IPS-20b (cell line): ENCODE measurements around the gene ZNF324B.
"Not testable (repeated sequence)": the region's sequence is repeated elsewhere in the genome, so short reads cannot be mapped to it uniquely, and the experiment has no call there.

Experiments
- H3K27ac ChIP-seq: one replicate; pipeline ENCODE4 v1.5.1; 2013; ENCODE audit warnings: low read length
- H3K27me3 ChIP-seq: 2 replicates; pipeline ENCODE4 v1.6.1; 2013; ENCODE audit warnings: mild to moderate bottlenecking, low read length, inconsistent platforms; ENCODE audit not compliant: insufficient read depth
- H3K36me3 ChIP-seq: 2 replicates; pipeline ENCODE4 v1.6.1; 2013; ENCODE audit warnings: low read depth, mild to moderate bottlenecking, inconsistent platforms, low read length, moderate library complexity; ENCODE audit not compliant: insufficient read depth
- H3K4me1 ChIP-seq: 2 replicates; pipeline ENCODE4 v1.6.1; 2013; ENCODE audit warnings: mild to moderate bottlenecking, control low read depth, inconsistent platforms, low read length, moderate library complexity; ENCODE audit not compliant: insufficient read depth
- H3K4me3 ChIP-seq: 2 replicates; pipeline ENCODE4 v1.5.1; 2013; ENCODE audit warnings: mild to moderate bottlenecking, low read length, inconsistent platforms
- H3K9ac ChIP-seq: 2 replicates; pipeline ENCODE4 v1.6.1; 2013; ENCODE audit warnings: low read depth, mild to moderate bottlenecking, inconsistent platforms, low read length, moderate library complexity
- H3K9me3 ChIP-seq: 2 replicates; pipeline ENCODE4 v1.6.1; 2013; ENCODE audit warnings: mild to moderate bottlenecking, low read depth, low read length, inconsistent platforms; ENCODE audit not compliant: insufficient read depth

The ZNF324B gene

GRCh38 chr19:58475714-58476497 lies 24.5 kb downstream of the ZNF324B start, which contains the start of gene ZNF446:
TSS of gene ZNF446 (plus strand) at chr19:58476352. CDS start at chr19:58477219, 867 bp downstream.
- Histone ChIP-seq H3K36me3 (peaks cover 13% of the 10 kb centered on the region), H3K27me3 (peaks cover 9% of the 10 kb centered on the region; the same call in 1 of the 2 replicates), H3K4me1 (peaks cover 2% of the 10 kb centered on the region; the same call in 1 of the 2 replicates), H3K27ac (peak within 1 kb of the TSS; percentile 35), H3K4me3 (peak within 1 kb of the TSS; percentile 86), H3K9me3 (no peaks in the 10 kb centered on the region), H3K9ac (peak within 1 kb of the TSS; percentile 89)

- peak overlapping the region; percentile 89 for H3K9ac ChIP-seq
- H3K4me3 ChIP-seq: peak overlapping the region; percentile 86
- H3K27ac ChIP-seq: no peak overlapping the region
- H3K4me1 ChIP-seq: peaks cover 2% of the 10 kb centered on the region; the same call in 1 of the 2 replicates
- H3K36me3 ChIP-seq: peaks cover 16% of the 10 kb centered on the region
- peaks cover 9% of the 10 kb centered on the region; the same call in 1 of the 2 replicates for H3K27me3 ChIP-seq
- H3K9me3 ChIP-seq: no peaks in the 10 kb centered on the region
These were observed 25.1 kb downstream of the ZNF324B start for GRCh38 chr19:58476498-58477015.

- H3K9ac ChIP-seq: 0 out of 2 replicates have a peak overlapping the region, but pooled peaks have one; percentile 89
- H3K36me3 ChIP-seq: peaks cover 12% of the 10 kb centered on the region
- H3K27ac ChIP-seq: no peak overlapping the region
- peaks cover 9% of the 10 kb centered on the region; the same call in 1 of the 2 replicates for H3K27me3 ChIP-seq
- H3K9me3 ChIP-seq: no peaks in the 10 kb centered on the region
- H3K4me3 ChIP-seq: peak overlapping the region; percentile 86
- peaks cover 2% of the 10 kb centered on the region; the same call in 1 of the 2 replicates for H3K4me1 ChIP-seq
These were observed 25.7 kb downstream of the ZNF324B start for GRCh38 chr19:58477130-58477529.

GRCh38 chr19:58477871-58478270 lies 26.4 kb downstream of the ZNF324B start:
- peaks cover 9% of the 10 kb centered on the region; the same call in 1 of the 2 replicates for H3K27me3 ChIP-seq
- H3K4me1 ChIP-seq: peaks cover 2% of the 10 kb centered on the region; the same call in 1 of the 2 replicates
- peaks cover 5% of the 10 kb centered on the region for H3K36me3 ChIP-seq
- no peak overlapping the region for H3K9ac ChIP-seq
- no peak overlapping the region for H3K4me3 ChIP-seq
- no peaks in the 10 kb centered on the region for H3K9me3 ChIP-seq
- no peak overlapping the region for H3K27ac ChIP-seq

GRCh38 chr19:58479303-58479702 lies 27.9 kb downstream of the ZNF324B start:
- Histone ChIP-seq H3K9ac (no peak overlapping the region), H3K36me3 (peaks cover 3% of the 10 kb centered on the region; the same call in 1 of the 2 replicates), H3K4me3 (no peak overlapping the region), H3K27me3 (0 out of 2 replicates have a peak, but pooled peaks cover 9% of the 10 kb centered on the region), H3K4me1 (peaks cover 2% of the 10 kb centered on the region; the same call in 1 of the 2 replicates), H3K27ac (no peak overlapping the region), H3K9me3 (no peaks in the 10 kb centered on the region)

- no peak overlapping the region for H3K9ac ChIP-seq
- no peak overlapping the region for H3K4me3 ChIP-seq
- H3K4me1 ChIP-seq: peaks cover 2% of the 10 kb centered on the region; the same call in 1 of the 2 replicates
- H3K27me3 ChIP-seq: 0 out of 2 replicates have a peak, but pooled peaks cover 9% of the 10 kb centered on the region
- H3K36me3 ChIP-seq: peaks cover 3% of the 10 kb centered on the region; the same call in 1 of the 2 replicates
- H3K27ac ChIP-seq: no peak overlapping the region
- H3K9me3 ChIP-seq: no peaks in the 10 kb centered on the region
These were observed 28.5 kb downstream of the ZNF324B start for GRCh38 chr19:58479736-58480480.

GRCh38 chr19:58480481-58480830 lies 29.0 kb downstream of the ZNF324B start:
- H3K4me1 ChIP-seq: 0 out of 2 replicates have a peak, but pooled peaks cover 2% of the 10 kb centered on the region
- H3K9me3 ChIP-seq: no peaks in the 10 kb centered on the region
- H3K36me3 ChIP-seq: peaks cover 3% of the 10 kb centered on the region; the same call in 1 of the 2 replicates
- no peak overlapping the region for H3K27ac ChIP-seq
- H3K27me3 ChIP-seq: 0 out of 2 replicates have a peak, but pooled peaks cover 9% of the 10 kb centered on the region
- no peak overlapping the region for H3K9ac ChIP-seq
- H3K4me3 ChIP-seq: no peak overlapping the region

GRCh38 chr19:58480831-58481230 lies 29.4 kb downstream of the ZNF324B start:
- Histone ChIP-seq H3K36me3 (peaks cover 3% of the 10 kb centered on the region; the same call in 1 of the 2 replicates), H3K9me3 (no peaks in the 10 kb centered on the region), H3K4me3 (no peak overlapping the region), H3K27ac (no peak overlapping the region), H3K4me1 (0 out of 2 replicates have a peak, but pooled peaks cover 2% of the 10 kb centered on the region), H3K27me3 (0 out of 2 replicates have a peak, but pooled peaks cover 9% of the 10 kb centered on the region), H3K9ac (no peak overlapping the region)

GRCh38 chr19:58482372-58482771 lies 30.9 kb downstream of the ZNF324B start:
- Histone ChIP-seq H3K4me3 (no peak overlapping the region), H3K27me3 (0 out of 2 replicates have a peak, but pooled peaks cover 8% of the 10 kb centered on the region), H3K9ac (no peak overlapping the region), H3K9me3 (no peaks in the 10 kb centered on the region), H3K4me1 (no peaks in the 10 kb centered on the region), H3K27ac (no peak overlapping the region), H3K36me3 (peaks cover 3% of the 10 kb centered on the region; the same call in 1 of the 2 replicates)

- no peak overlapping the region for H3K4me3 ChIP-seq
- H3K4me1 ChIP-seq: no peaks in the 10 kb centered on the region
- H3K27me3 ChIP-seq: no peaks in the 10 kb centered on the region
- peaks cover 3% of the 10 kb centered on the region; the same call in 1 of the 2 replicates for H3K36me3 ChIP-seq
- no peaks in the 10 kb centered on the region for H3K9me3 ChIP-seq
- H3K27ac ChIP-seq: no peak overlapping the region
- H3K9ac ChIP-seq: no peak overlapping the region
These were observed 32.4 kb downstream of the ZNF324B start for GRCh38 chr19:58483776-58484175.

- not testable (repeated sequence) for H3K4me3 ChIP-seq, H3K27ac ChIP-seq
These were observed 32.9 kb downstream of the ZNF324B start for GRCh38 chr19:58484349-58484748.

More at GRCh38 chr19:58484349-58484748, 32.9 kb downstream of the ZNF324B start:
- H3K9me3 ChIP-seq, H3K27me3 ChIP-seq, H3K9ac ChIP-seq, H3K36me3 ChIP-seq, H3K4me1 ChIP-seq: not testable (repeated sequence)
